Thymus (tissue), 11 donors: ENCODE measurements around the gene BNIP1. TPM values are rescaled to one million over a fixed set of nuclear protein-coding genes. Genes with fewer than 3 reads are reported as not detected.

Experiments
- DNase-seq, 9 donors: peaks; one replicate each; pipeline ENCODE4 v3.0.0-alpha.2; 2013; ENCODE audit warnings: low spot score in 9 of 9, low read depth in 6 of 9, missing footprints in 1 of 9
- H3K27ac ChIP-seq, 2 donors: one replicate each; pipeline ENCODE4 v1.5.1; 2013; ENCODE audit warnings: control low read depth in 1 of 2, low read depth in 1 of 2, low read length in 1 of 2, mild to moderate bottlenecking in 1 of 2, moderate library complexity in 1 of 2
- H3K27me3 ChIP-seq, 2 donors: one replicate each; pipeline ENCODE4 v1.5.1; 2013; ENCODE audit warnings: low read length in 1 of 2; ENCODE audit not compliant: control insufficient read depth in 2 of 2, insufficient read depth in 1 of 2
- H3K36me3 ChIP-seq, 2 donors: one replicate each; pipeline ENCODE4 v1.5.1; 2013; ENCODE audit warnings: low read length in 1 of 2, mild to moderate bottlenecking in 1 of 2, moderate library complexity in 1 of 2; ENCODE audit not compliant: control insufficient read depth in 2 of 2, insufficient read depth in 2 of 2
- H3K4me1 ChIP-seq, 2 donors: one replicate each; pipeline ENCODE4 v1.5.1; 2013; ENCODE audit warnings: low read length in 2 of 2; ENCODE audit not compliant: control insufficient read depth in 2 of 2, insufficient read depth in 2 of 2
- H3K4me3 ChIP-seq, 2 donors: one replicate each; pipeline ENCODE4 v1.5.1; 2013; ENCODE audit warnings: low read length in 2 of 2, control low read depth in 1 of 2, mild to moderate bottlenecking in 1 of 2
- H3K9me3 ChIP-seq, 2 donors: one replicate each; pipeline ENCODE4 v1.5.1; 2013; ENCODE audit warnings: low read length in 1 of 2, mild to moderate bottlenecking in 1 of 2; ENCODE audit not compliant: control insufficient read depth in 2 of 2, insufficient read depth in 1 of 2
- WGBS: extraction: QIAGEN DNeasy Blood & Tissue Kit; methylation state at CpG from one replicate; pipeline ENCODE4 v1.1.7; 2013; 5-methylcytosine and 5-hydroxymethylcytosine counted together
- polyA plus RNA-seq: library from polyadenylated mRNA; stranded (reverse); fragments of 200-250 nt; gene quantifications from one replicate; pipeline ENCODE4 v1.2.3, GENCODE V29; 2013
- total RNA-seq: library from RNA; stranded (reverse); fragments of 120-200 nt; gene quantifications from one replicate; pipeline ENCODE4 v1.2.4, GENCODE V29; 2013
- donor health status: healthy.

Gene BNIP1
- total and polyA plus RNA-seq, 2 donors, result 12.2 to 17.7 TPM

DNA sequence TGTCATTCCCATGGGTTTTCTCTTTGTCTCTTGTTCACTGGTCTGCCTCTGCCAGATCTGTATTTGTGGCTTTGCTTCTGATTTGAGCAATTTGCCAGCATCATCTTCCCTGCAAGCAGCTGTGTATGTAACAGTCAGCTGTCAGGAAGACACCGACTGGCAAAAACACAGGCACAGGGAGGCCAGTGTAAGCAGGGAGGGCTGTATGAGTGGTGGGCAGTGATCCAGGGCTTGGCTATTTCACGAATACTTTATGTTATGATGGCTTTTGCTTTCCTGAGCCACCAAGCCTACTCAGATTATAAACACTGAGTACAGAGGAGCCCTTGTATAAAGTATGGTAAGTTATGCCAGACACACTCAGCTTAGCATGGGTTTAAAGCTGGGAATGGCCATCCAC, 11.6 kb downstream of the BNIP1 start:
- Histone ChIP-seq H3K4me1 (no peaks in the 10 kb centered on the region), H3K9me3 (no peaks in the 10 kb centered on the region), H3K27ac (no peak overlapping the region), H3K27me3 (no peaks in the 10 kb centered on the region), H3K4me3 (no peak overlapping the region), H3K36me3 (peaks cover 42 to 49% of the 10 kb centered on the region in 2 donors)
- DNase-seq, result no peak
- 94% methylated on average over 2 of the region's 2 CpGs for WGBS

DNA sequence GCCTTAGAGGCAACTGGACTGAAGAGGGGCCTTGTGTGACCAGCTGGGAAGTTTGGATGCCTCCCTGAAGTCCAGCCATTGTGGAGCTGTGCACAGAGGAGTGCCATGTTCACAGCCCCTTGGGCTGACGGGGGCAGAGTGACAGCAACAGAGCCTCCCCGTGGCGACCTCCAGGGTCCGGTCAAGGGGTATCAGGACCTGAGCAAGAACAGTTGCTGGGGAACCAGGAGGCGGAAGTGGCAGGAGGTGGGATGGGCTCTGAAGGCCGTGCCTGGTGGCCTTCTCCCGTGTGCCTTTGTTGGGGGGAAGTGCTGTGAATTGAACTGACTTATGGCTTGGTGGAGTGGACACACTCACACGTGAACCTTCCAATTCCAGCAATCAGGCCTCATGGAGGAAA, 14.0 kb downstream of the BNIP1 start:
- no peaks in the 10 kb centered on the region for H3K9me3 ChIP-seq
- H3K27me3 ChIP-seq, result no peaks in the 10 kb centered on the region
- DNase-seq, result no peak
- H3K27ac ChIP-seq, result no peak overlapping the region
- 97% methylated on average over 8 of the region's 8 CpGs for WGBS
- H3K4me1 ChIP-seq, result no peaks in the 10 kb centered on the region
- no peak overlapping the region for H3K4me3 ChIP-seq
- H3K36me3 ChIP-seq, result peaks cover 41 to 60% of the 10 kb centered on the region in 2 donors

DNA sequence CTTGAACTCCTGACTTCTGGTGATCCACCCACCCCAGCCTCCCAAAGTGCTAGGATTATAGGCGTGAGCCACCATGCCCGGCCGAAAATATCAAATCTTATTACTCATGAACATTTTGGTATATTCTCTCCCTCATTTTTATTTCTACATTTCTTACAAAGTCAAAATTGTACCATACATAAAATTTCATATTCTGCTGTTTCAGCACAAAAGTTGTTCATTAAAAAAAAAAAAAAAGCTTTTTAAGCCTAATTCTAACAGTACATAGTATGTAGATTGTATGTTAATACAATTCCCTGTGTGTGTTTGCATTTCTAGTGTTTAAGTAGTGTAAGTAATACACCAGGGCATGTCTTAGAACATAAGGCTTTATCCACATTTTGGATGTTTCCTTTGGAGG, 14.9 kb downstream of the BNIP1 start:
- WGBS, result 99% methylated on average over 3 of the region's 3 CpGs
- no peak overlapping the region for H3K4me3 ChIP-seq
- H3K36me3 ChIP-seq, result peaks cover 34 to 59% of the 10 kb centered on the region in 2 donors

DNA sequence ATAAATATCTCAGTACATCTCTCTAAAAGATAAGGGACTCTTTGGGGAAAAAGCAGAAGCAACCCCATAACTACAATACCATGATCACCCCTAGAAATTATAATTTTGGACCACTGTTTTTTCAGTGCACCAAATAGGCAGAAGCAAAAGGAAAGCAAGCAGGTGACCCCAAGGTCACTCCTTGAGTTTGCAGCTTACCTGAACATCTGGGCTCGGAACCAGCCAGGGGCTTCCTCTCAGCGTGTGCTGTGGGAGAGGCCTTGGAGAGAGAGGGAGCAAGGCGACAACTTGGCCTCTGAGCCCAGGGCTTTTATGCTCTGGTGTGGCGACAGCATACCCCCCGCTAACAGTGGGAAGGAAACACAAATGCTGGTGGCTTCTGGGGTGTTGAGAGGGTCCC, 16.8 kb downstream of the BNIP1 start:
- Histone ChIP-seq H3K9me3 (no peaks in the 10 kb centered on the region), H3K36me3 (peaks cover 23 to 48% of the 10 kb centered on the region in 2 donors)
- WGBS, result 97% methylated on average over 5 of the region's 5 CpGs

More for the DNA sequence above, 14.9 kb downstream of the BNIP1 start:
- Histone ChIP-seq H3K27ac (no peak overlapping the region), H3K9me3 (no peaks in the 10 kb centered on the region), H3K27me3 (no peaks in the 10 kb centered on the region), H3K4me1 (no peaks in the 10 kb centered on the region)
- DNase-seq, result no peak

DNA sequence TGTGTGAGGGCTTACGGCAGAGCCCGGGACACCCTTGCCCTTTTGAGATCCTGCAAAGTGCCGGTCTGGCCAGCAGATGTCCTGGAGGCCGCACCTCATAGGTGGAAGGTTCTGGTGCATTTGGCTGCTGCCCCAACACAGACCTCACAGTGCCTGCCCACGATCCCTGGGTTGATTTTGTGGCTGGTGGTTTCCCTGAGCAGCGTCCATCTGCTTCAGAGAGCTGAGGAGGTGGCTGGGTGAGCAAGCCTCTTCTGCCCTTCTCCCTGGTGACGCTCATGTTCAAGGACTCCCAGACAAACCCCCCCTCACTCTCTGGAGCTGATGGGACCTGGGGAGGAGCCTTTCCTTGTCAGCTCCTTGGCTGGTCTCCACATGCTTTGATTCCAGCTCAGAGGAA, 18.9 kb downstream of the BNIP1 start:
- Histone ChIP-seq H3K27me3 (no peaks in the 10 kb centered on the region), H3K4me1 (no peaks in the 10 kb centered on the region), H3K4me3 (no peak overlapping the region), H3K9me3 (no peaks in the 10 kb centered on the region), H3K36me3 (peaks cover 20 to 37% of the 10 kb centered on the region in 2 donors), H3K27ac (no peak overlapping the region)
- WGBS, result 94% methylated on average over 7 of the region's 7 CpGs
- no peak for DNase-seq

More for the DNA sequence above, 16.8 kb downstream of the BNIP1 start:
- Histone ChIP-seq H3K4me3 (no peak overlapping the region), H3K4me1 (no peaks in the 10 kb centered on the region), H3K27me3 (no peaks in the 10 kb centered on the region), H3K27ac (no peak overlapping the region)
- DNase-seq, result no peak

DNA sequence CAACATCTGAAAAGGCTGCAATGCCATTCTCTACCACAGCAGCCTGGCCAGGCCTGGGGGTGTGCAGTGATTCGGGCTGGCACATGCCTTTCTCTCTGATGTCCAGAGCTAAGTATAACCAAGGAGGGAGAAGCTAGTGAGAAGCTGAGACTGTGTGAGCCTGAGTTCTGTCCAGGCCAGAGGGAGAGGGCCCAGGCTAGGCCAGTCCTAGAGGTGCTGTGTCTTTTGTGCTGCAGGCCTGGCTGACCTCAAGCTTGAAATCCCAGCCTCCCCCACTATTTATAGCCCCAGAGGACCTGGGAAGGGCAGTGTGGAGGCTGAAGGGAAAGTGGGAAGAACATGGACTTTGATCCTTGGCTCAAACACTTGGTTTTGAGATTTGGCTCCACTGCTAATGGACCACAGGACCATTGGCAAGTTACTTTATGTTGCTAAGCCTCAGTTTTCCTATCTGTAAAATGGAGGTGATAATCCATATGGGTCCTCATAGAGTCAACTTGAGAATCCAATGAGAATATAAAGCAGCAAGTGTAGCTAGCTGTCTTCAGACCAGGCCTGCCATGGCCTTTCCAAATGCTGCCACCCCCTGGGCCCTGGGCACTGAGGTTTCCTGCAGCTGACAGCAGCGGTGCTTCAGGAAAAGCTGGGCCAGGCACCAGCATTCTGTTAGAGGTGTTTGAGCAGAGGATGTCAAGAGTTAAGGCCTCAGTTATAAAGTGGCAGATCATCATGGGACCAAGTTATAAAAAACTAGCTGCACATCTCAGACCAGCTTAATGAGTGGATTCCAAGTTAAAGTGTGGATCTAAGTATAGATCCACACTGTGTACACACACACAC, 21.1 kb downstream of the BNIP1 start:
- Histone ChIP-seq H3K4me1 (no peaks in the 10 kb centered on the region), H3K27ac (no peak overlapping the region), H3K27me3 (no peaks in the 10 kb centered on the region), H3K9me3 (no peaks in the 10 kb centered on the region), H3K36me3 (peaks cover 7 to 24% of the 10 kb centered on the region in 2 donors), H3K4me3 (no peak overlapping the region)
- DNase-seq, result no peak
- WGBS, result over 99% methylated on average over 2 of the region's 2 CpGs

DNA sequence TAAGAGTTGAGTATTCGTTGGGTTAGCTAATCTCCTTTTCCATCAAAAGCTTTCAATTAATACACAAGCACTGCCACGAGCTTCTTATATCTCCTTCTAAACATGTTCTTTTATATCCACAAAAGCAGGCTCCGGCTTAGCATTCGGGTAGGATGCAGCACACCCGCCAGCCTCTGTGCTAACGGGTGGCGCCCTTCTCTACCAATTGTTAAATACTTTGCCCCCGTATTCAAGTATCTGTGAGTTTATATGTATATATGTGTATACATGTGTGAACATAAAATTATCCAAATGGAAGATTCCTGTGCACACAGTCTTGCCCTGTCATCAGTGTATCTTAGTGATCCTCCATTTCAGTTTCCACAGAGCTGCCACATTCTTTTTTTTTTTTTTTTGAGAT, 27.8 kb downstream of the BNIP1 start:
- Histone ChIP-seq H3K27me3 (peaks cover 0 to 3% of the 10 kb centered on the region in 2 donors), H3K9me3 (no peaks in the 10 kb centered on the region), H3K4me1 (no peaks in the 10 kb centered on the region), H3K4me3 (no peak overlapping the region), H3K27ac (no peak overlapping the region), H3K36me3 (no peaks in the 10 kb centered on the region)
- no peak for DNase-seq
- WGBS, result 91% methylated on average over 8 of the region's 8 CpGs

DNA sequence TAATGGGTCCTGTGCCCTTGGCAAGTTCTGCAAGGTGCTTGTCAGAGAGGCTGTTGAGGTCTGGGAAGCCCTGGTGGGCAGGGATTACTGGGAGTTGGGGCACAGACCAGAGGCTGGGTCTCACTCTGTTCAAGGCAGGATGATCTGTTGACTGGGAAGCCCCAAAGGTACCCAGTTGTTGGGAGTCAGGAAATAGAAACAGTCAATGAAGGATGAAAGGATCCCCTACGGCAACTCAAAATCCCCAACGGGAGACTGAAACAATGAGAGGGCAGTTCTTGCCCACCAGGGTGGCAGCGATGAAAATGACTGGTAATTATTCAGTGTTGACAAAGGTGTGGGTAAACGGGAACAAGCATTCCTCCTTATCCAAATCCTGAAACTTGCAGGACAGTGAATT, 31.2 kb downstream of the BNIP1 start:
- H3K9me3 ChIP-seq, result no peaks in the 10 kb centered on the region
- no peak for DNase-seq
- H3K4me3 ChIP-seq, result no peak overlapping the region
- H3K4me1 ChIP-seq, result no peaks in the 10 kb centered on the region
- H3K27me3 ChIP-seq, result peaks cover 0 to 3% of the 10 kb centered on the region in 2 donors
- WGBS, result 81% methylated on average over 4 of the region's 4 CpGs
- no peaks in the 10 kb centered on the region for H3K36me3 ChIP-seq
- no peak overlapping the region for H3K27ac ChIP-seq

DNA sequence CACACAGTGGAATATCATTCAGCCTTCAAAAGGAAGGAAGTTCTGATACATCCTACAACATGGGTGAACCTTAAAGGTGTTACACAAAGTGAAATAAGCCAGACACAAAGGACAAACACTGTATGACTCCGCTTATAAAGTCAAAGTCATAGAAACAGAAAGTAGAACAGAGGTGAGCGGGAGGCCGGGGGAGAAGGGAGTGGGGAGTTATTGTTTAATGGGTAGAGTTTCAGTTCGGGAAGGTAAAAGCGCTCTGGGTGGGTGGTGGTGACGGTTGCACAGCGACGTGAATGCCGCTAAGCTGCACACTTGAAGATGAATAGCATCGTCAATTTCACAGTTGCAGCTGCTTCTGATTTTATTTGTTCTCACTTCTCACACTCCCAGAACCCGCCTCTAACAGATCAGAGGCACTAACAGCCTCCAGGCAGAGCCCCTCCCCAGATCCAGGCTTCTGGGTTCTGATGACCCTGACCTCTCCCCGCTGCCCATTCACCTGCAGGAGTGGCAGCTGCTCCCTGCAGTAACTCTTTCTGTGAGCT, 34.1 kb downstream of the BNIP1 start:
- Histone ChIP-seq H3K27me3 (peaks cover 0 to 3% of the 10 kb centered on the region in 2 donors), H3K4me1 (no peaks in the 10 kb centered on the region), H3K36me3 (no peaks in the 10 kb centered on the region), H3K27ac (no peak overlapping the region), H3K9me3 (no peaks in the 10 kb centered on the region), H3K4me3 (no peak overlapping the region)
- 95% methylated on average over 12 of the region's 12 CpGs for WGBS
- no peak for DNase-seq
